Muscle of arm (tissue), 12 donors: ENCODE results near the gene KCNG2. TPM values are rescaled to one million over a fixed set of nuclear protein-coding genes. Genes with fewer than 3 reads are reported as not detected.

Experiments used
- DNase-seq: peaks from one replicate; pipeline ENCODE4 v3.0.0-alpha.2; 2013
- polyA plus RNA-seq, 12 donors: library from polyadenylated mRNA; unstranded; fragments of 120-200 nt; gene quantifications; one replicate each; pipeline ENCODE4 v1.2.1, GENCODE V29; 2013; ENCODE audit not compliant: insufficient read length in 12 of 12

Gene KCNG2
- polyA plus RNA-seq, 12 donors: 0.18 to 0.93 (median 0.35) TPM; not detected in 2

DNA sequence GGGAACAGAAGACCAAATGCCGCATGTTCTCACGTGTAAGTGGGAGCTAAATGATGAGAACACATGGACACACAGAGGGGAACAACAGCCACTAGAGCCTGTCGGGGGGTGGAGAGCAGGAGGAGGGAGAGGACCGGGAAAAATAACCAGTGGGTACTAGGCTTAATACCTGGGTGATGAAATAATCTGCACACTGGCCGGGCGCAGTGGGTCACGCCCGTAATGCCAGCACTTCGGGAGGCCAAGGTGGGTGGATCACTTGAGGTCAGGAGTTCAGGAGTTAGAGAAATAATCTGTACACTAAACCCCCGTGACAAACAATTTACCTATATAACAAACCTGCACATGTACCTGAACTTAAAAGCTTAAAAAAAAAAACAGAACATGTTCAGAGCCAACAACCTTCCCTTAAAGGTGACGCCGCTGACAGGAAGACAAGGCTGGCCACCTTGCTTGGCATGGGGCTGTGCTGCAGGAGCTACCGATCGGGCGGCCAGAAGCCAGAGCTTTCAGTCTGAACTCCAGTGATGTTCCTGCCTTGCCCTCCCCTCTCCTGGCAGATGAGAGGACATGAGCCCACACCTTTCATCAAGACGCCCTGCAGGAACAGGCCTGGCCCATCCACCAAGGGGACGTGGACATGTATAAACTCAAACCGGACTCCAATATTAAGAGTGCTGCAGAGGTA, 142.5 kb downstream of the KCNG2 start:
- DNase-seq: no peak

DNA sequence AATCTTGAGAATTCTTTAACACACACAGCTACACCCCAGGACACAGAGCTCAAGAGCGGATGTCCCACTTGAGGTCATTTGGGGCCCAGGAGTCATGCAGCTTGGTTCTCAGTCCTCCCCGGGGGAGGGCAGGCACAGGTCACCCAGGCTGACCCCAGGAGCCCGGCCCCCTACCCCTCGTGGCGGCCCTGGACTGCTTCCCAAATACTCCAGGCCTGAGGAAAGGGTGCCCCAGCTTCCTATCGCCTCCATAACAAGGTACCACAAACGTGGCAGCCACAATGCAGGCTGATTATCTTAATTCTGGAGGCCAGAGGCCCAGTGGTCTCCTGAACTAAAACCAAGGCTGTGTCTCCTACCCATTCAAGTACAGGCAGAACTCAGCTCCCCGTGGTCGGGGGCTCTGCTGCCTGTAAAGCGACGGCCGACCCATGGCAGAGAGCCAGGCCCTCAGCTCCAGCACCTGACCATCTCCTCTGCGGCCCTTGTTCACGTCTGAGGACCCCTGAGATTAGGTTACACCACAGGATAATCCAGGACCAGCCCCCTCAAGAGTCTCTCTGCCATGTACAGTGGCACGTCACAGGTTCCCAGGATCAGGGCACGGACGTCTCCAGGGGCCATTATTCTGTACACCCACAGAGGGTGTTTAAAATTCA, 143.2 kb downstream of the KCNG2 start:
- DNase-seq: no peak

DNA sequence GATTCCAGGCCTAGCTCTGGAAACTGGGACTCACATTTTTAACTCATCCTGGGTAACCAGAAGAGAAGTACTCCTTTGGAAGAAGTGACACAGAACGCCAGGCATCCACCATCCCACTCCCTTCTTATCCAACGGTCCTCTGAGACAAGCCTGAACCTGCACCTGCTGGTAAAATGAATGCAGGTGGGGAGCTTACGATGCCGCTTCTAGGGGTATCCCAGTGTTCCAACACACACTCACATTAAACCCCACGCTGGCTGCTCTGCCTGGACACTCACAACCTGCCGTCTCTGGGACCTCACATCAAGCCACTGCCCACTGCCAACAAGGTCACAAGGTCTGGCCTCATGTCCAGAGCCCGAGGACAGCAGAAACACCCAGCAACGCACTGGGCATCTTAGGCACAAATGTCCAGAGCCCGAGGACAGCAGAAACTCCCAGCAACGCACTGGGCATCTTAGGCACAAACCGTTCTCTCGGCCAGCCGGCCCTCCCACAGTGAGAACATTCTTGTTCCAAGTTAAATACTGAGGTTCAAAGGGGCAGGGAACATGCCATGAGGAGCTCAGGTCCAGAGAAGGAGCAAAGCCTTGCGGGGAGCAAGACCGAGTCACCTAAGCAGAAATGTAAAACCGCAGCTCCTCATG, 143.9 kb downstream of the KCNG2 start:
- no peak for DNase-seq

DNA sequence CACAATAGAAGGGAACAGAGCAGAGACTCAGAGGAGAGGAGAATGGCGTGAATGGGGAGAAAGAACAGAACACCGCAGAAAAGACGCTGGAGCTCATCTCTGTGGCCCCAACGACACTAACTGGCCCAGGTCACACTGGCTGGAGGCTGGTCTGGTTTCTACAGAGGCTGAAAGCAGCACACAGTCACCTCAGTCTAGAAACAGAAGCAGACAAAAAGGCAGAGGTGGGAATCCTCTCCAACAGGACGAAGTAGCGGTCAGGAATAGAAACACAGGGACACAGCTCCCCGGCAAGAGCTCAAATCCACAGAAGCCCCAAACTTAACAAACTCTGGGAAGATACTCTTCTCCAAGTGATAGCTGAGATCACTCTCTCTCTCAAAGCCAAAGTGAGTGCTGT, 144.5 kb downstream of the KCNG2 start:
- DNase-seq: no peak

DNA sequence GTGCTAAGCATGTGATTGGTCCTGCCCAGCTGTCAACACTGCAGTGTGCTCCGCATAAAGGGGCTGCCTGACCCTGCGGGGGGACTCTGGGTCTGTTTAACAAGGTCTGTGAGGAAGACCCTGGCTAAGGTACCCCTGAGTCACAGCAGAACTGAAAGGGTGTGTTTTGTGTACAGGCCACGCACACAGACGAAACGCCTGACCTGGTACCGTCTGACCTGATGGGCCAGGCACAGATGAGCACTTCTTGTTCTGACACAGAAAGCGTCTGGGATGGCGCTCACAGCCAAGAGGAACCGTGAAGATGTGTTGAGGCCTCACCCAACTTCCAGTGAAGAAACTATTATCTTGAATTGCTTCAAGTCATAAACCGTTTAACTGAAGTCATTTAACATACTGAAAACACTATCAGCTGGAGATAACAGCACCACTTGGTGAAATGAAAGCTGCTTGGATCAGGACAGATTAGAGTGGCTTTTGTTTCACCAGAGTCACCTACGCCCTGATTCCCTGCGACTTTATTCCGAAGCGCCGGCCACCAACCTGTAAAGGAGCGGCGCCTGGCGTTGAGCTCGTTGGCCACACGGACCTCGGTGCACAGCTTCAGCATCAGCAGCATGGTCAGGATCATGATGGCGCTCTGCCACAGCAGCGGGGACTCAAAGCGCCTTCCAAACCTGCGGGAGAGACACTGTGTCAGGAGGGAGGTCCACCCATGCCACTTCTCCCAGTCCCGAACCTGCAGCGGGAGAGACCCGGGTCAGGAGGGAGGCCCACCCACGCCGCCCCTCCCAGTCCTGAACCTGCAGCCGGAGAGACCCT, 145.3 kb downstream of the KCNG2 start:
- DNase-seq: no peak

DNA sequence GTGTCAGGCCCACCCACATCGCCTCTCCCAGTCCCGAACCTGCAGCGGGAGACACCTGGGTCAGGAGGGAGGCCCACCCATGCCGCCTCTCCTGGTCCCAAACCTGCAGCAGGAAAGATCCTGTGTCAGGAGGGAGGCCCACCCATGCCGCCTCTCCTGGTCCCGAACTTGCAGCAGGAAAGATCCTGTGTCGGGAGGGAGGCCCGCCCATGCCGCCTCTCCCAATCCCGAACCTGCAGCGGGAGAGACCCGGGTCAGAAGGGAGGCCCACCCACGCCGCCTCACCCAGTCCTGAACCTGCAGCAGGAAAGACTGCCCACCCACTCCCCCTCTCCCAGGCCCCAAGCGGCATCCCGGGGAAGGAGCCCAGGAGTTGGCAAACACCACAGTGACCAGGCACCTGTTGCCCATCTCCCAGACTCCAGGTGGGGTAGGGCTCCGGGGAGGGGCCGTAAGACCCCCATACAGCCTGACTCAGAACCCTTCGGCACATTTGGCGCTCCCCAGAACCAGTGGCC, 145.9 kb downstream of the KCNG2 start:
- no peak for DNase-seq

DNA sequence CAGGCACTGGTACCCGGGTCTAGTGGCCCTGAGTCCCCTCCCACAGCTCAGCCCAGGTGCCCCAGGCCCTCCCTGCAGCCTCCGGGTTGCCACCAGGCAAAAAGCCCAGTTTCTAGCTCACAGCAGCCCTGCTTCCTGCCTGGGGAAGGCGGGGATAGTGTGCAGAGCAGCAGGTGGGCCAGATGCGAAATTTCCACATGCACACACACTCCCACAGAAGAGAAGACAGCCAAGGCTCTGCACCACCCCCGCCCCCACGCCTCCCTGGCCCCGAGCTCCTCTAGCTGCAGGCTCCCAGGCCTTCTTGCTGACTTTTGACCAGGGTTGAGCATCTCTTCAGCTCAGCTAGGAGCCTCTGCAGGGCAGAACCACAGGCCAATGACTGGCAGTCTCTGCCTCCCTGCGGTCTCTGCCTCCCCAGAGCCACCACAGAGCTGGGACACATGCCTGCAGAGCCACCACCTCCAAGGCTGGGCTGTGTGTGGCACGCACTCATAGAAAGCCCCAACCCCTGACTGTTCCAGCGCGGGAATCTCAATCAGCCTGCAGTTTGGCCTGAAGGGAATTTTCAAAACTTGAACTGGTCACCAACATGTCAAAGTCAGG, 146.5 kb downstream of the KCNG2 start:
- no peak for DNase-seq

DNA sequence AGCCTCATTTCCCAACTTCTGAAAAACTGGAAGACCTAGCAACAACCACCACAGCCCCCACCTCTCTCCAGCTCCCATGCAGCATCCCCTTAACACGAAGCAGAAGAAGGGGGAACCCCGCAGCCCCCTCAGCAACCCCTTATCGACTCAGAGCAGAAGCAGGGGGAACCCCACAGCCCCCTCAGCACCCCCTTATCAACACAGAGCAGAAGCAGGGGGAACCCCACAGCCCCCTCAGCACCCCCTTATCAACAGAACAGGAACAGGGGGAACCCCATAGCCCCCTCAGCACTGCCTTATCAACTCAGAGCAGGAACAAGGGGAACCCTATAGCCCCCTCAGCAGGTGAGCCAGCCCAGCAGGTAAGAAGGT, 147.0 kb downstream of the KCNG2 start:
- DNase-seq: no peak

DNA sequence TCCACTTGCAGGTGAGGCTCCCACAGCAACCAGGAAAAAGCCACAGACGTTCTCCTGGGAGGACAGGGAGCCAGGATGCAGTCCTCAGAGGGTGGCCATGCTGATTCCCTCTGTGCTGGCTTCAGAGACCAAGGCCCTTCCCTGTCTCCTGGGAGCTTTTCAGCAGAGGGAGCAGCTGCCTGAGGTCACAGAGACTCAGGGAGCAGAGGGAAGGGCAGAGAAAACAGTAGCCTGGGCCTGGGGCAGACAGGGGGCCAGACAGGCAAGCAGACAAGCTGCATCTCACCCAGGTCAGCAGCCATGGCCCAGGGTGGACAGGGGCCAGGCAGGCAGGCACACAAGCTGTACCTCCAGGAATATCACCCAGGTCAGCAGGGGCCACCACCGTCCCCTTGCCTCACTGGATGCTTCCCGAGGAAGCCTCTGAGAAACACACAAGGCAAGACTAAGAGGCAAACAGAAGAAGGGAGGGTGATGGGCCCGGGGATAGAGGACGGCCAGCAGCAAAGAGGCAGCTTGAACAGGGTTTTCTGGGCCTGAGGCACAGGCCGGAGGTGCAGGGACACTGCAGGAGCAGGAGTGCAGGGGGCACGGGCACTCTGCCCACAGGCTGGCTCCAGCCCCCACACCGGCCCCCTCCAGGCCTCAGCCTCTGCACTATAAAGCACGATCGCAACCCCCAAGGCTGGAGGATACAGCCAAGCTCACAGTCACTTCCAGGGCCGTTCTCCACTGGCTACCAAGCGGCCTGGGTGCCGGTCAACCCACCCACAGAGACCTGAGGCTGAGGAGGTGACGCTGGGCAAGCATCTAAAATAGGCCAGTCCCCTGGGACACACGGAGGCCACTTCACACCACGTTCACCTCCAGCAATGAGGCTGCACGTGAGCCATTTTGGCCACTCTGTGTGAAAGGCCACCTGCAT, 147.6 kb downstream of the KCNG2 start:
- no peak for DNase-seq

DNA sequence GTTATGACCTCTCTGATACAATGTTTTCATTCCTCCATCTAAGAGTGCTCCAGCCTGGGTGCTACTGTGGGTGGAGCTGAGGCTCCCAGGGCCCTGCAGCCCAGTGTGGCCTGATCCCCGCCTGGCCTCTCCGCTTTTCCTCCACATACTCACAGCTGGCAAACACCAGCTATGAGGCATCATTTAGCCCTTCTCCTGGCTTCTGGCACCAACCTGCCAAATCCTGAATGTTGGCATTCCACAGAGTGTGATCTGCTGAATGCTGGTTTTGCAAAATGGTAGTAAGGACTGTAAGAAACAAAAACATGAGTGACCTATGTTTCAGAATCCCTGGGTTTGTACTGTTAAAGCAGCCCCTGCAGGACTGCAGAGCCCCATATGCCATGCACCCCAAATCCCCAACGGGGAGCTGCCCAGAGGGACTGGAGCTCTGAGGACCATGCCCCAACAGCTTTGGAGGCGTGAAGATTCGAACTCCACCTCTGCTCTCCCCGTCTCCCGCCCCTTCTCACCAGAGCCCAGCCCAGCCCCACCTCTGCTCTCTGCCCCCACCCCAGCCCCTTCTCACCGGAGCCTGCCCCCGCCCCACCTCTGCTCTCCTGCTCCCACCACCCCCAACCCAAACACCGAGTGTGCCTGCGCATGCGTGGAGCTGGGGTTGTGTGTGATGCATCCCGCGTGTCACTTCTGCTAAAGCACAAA, 149.5 kb downstream of the KCNG2 start:
- DNase-seq: no peak

DNA sequence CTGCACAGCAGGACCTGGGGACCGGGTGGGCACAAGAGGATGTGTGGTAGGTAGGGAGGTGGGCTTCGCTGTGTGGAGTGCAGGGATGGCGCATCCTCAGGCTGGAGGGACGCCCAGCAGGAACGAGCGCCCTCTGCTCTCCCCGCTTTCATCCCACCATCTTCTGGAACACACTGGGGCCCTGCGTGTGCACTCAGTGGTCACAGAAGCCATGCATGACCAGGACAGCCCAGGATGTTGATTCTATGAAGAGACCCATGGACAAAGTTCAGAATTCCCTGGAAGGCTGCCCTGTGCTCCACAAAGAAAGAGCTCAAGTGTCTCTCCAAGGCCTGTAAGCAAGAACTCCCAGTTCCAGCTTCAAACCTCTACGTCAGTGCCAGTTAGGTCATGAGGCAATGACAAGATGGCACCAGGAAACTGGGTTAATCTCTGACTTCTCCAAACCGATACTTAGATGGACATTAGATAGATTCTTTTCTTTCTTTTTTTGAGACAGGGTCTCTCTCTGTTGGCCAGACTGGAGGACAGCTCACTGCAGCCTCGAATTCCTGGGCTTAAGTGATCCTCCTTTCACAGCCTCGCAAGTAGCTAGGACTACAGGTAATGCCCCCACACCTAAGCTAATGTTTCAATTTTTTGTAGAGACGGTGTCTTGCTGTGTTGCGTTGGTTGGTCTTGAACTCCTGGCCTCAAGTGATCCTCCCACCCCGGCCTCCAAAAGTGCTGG, 150.3 kb downstream of the KCNG2 start:
- DNase-seq: no peak

DNA sequence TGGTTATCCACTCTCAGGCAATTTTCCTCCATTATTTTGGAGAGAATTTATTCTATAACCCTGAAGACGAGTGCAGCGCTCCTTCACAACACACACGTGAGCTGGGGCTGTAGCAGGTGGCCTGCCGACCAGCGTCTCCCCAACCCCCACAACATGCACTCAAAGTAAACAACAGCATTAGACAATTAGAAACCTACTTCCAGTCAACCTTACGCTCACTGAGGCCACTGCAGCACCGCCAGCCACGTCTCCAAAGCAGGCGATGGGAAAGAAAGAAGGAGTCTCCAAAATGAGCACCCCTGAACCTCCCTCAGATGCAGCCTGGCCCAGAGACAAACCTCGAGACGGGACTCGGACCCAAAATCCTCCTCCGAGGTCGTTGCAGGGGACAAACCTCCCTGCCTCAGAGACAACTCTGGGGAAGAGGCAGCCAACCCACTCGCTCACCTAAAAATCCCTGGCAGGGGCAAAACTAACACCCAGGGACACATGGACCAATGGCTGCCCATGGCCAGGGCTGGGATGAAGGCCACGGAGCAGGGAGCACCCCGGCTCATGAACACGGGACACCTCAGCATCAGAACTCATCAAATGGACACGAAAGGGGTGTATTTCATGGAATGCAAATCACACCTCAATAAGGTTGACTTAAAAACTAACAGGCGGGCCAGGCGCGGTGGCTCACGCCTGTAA, 151.1 kb downstream of the KCNG2 start:
- no peak for DNase-seq

Other genes with a start within 250 kb of the KCNG2 start
- 10 to 100 TPM in 2 of 12 donors, 1 to 10 TPM in 9, not detected in 1; 6.2 to 12.8 (median 7.6) TPM for gene CTDP1, start 118.1 kb upstream of the KCNG2 start, polyA plus RNA-seq
- gene SLC66A2, start 153.7 kb downstream of the KCNG2 start, polyA plus RNA-seq: 10 to 100 TPM in 11 of 12 donors, not detected in 1; 17.4 to 27.9 (median 20.9) TPM
- gene HSBP1L1, start 166.7 kb downstream of the KCNG2 start, polyA plus RNA-seq: 10 to 100 TPM in 2 of 12 donors, 1 to 10 TPM in 9, not detected in 1; 3.3 to 22.2 (median 4.2) TPM
- gene TXNL4A, start 190.6 kb downstream of the KCNG2 start, polyA plus RNA-seq: 100 to 1,000 TPM in 2 of 12 donors, 10 to 100 TPM in 9, not detected in 1; 80.8 to 157 (median 95.8) TPM
- gene RBFA, start 236.5 kb downstream of the KCNG2 start, polyA plus RNA-seq: 10 to 100 TPM in 11 of 12 donors, not detected in 1; 16.3 to 38.8 (median 24.6) TPM